K562 (cell line): ENCODE measurements around the gene ZCCHC14. TPM values are rescaled to one million over a fixed set of nuclear protein-coding genes. Genes with fewer than 3 reads are reported as not detected.

Source experiments
- AFF1 ChIP-seq, 2 experiments: fragments of 450-650 bp; IDR thresholded peaks; 2 replicates each; pipeline ENCODE4 v1.6.1; 2018; ENCODE audit warnings: mild to moderate bottlenecking in 2 of 2, low read depth in 1 of 2; ENCODE audit not compliant: partially characterized antibody in 2 of 2
- E2F5 ChIP-seq: sonication (generic); formaldehyde crosslinking; IDR thresholded peaks from 2 replicates; pipeline ENCODE4 v1.8.0; 2022; ENCODE audit warnings: mild to moderate bottlenecking, missing genetic modification reagents
- EWSR1 ChIP-seq: fragments of 450-650 bp; IDR thresholded peaks from 2 replicates; pipeline ENCODE4 v1.6.1; 2018; ENCODE audit warnings: borderline replicate concordance, mild to moderate bottlenecking, low read depth, moderate library complexity; ENCODE audit not compliant: partially characterized antibody
- HDAC1 ChIP-seq, 2 experiments: fragments of 450-650 bp; IDR thresholded peaks; 2 replicates each; pipeline ENCODE4 v1.6.1; 2016 to 2017; ENCODE audit warnings: inconsistent platforms in 1 of 2, mild to moderate bottlenecking in 1 of 2, moderate library complexity in 1 of 2
- HNRNPL ChIP-seq: fragments of 200-400 bp; formaldehyde crosslinking; IDR thresholded peaks from 2 replicates; pipeline ENCODE4 v1.6.1; 2017; ENCODE audit warnings: low read depth, mild to moderate bottlenecking, low read length
- HNRNPUL1 ChIP-seq: fragments of 200-400 bp; formaldehyde crosslinking; IDR thresholded peaks from 2 replicates; pipeline ENCODE4 v1.6.1; 2017; ENCODE audit warnings: low read length
- JUN ChIP-seq, 2 experiments: sonication (generic) in 1 of 2; formaldehyde crosslinking in 1 of 2; IDR thresholded peaks; 2 replicates each; pipeline versions ENCODE4 v1.6.1 to v1.8.0; 2012 to 2022; ENCODE audit warnings: borderline replicate concordance in 2 of 2, mild to moderate bottlenecking in 2 of 2, improper control_type of control experiment in 1 of 2, low read depth in 1 of 2, low read length in 1 of 2, missing genetic modification reagents in 1 of 2
- KDM1A ChIP-seq, 2 experiments: fragments of 450-650 bp; IDR thresholded peaks; 2 replicates each; pipeline ENCODE4 v1.6.1; 2016; ENCODE audit warnings: mild to moderate bottlenecking in 2 of 2
- KDM2B ChIP-seq: fragments of 250-450 bp; sonication (Bioruptor Pico); IDR thresholded peaks from 2 replicates; pipeline ENCODE4 v1.8.0; 2021; ENCODE audit warnings: mild to moderate bottlenecking, moderate library complexity
- NFE2 ChIP-seq: IDR thresholded peaks from 2 replicates; pipeline ENCODE4 v1.6.1; 2014; ENCODE audit warnings: antibody characterized with exemption, low read depth
- POLR2G ChIP-seq: fragments of 200-400 bp; formaldehyde crosslinking; IDR thresholded peaks from 2 replicates; pipeline ENCODE4 v1.6.1; 2017; ENCODE audit warnings: low read depth, mild to moderate bottlenecking, antibody characterized with exemption, low read length, moderate library complexity
- RBM34 ChIP-seq: fragments of 200-400 bp; formaldehyde crosslinking; IDR thresholded peaks from 2 replicates; pipeline ENCODE4 v1.6.1; 2018; ENCODE audit warnings: low read length, borderline replicate concordance; ENCODE audit not compliant: insufficient read depth
- SIN3B ChIP-seq: fragments of 450-650 bp; IDR thresholded peaks from 2 replicates; pipeline ENCODE4 v1.6.1; 2017; ENCODE audit warnings: low read depth, mild to moderate bottlenecking, moderate library complexity
- TAF1 ChIP-seq: IDR thresholded peaks from 2 replicates; pipeline ENCODE4 v1.6.1; 2011; ENCODE audit warnings: mild to moderate bottlenecking, low read length, moderate library complexity; ENCODE audit not compliant: insufficient read depth, control insufficient read depth, severe bottlenecking; ENCODE audit errors: extremely low read depth
- TFE3 ChIP-seq: fragments of 450-650 bp; formaldehyde crosslinking; IDR thresholded peaks from 2 replicates; pipeline ENCODE4 v1.4.0; 2020; ENCODE audit warnings: mild to moderate bottlenecking, mixed read lengths
- ZBTB12 ChIP-seq: fragments of 250-450 bp; sonication (Bioruptor Pico); IDR thresholded peaks from 2 replicates; pipeline ENCODE4 v1.4.0; 2020
- ZNF324 ChIP-seq: fragments of 250-450 bp; sonication (Bioruptor Pico); IDR thresholded peaks from 2 replicates; pipeline ENCODE4 v1.4.0; 2020; ENCODE audit warnings: mild to moderate bottlenecking
- ZNF764 ChIP-seq: fragments of 250-450 bp; sonication (Bioruptor Pico); IDR thresholded peaks from 2 replicates; pipeline ENCODE4 v1.4.0; 2020; ENCODE audit warnings: low read depth, mild to moderate bottlenecking, moderate library complexity
- ZZZ3 ChIP-seq: fragments of 450-650 bp; IDR thresholded peaks from 2 replicates; pipeline ENCODE4 v1.6.1; 2016; ENCODE audit warnings: antibody characterized with exemption, mild to moderate bottlenecking, moderate library complexity
- polyA plus RNA-seq, 8 experiments: library from polyadenylated mRNA; depleted of rRNA in 4 of 8; stranded (reverse) in 5 of 8; unstranded in 3 of 8; fragments of >200 nt; fragmentation: Nextera tagmentation in 2 of 8; fragmentation: Illumina TruSeq in 1 of 8; extraction: Ambion mirVana in 2 of 8; extraction: Trizol in 1 of 8; gene quantifications; 2 replicates each; pipeline versions ENCODE4 v1.2.1 to v1.2.3, GENCODE V29; 2011 to 2014; ENCODE audit warnings: inconsistent platforms in 1 of 8, missing spikeins in 1 of 8
- total RNA-seq, 7 experiments: library from RNA; depleted of rRNA in 6 of 7; stranded (reverse); fragments of >200 nt in 6 of 7; fragmentation: Illumina TruSeq in 2 of 7; extraction: Trizol in 2 of 7; gene quantifications; 2 replicates each; pipeline versions ENCODE4 v1.2.1 to v1.2.3, GENCODE V29; 2011 to 2021; ENCODE audit warnings: low replicate concordance in 1 of 7

Gene ZCCHC14
- total and polyA plus RNA-seq, 9 of the 15 experiments (the other 6 are each of a cell fraction or from before 2014, with no cell fraction given) = 1.5 to 12.4 (median 2.9) TPM

GRCh38 chr16:87383505-87384161 lies 109.2 kb downstream of the ZCCHC14 start, which contains the start of gene FBXO31 (continued):
- TF ChIP-seq TFE3 (CRISPR knock-in tag) = no peak
- no peak for TF ChIP-seq ZZZ3
- peak in 1 of 2 experiments; percentile 63 for TF ChIP-seq AFF1 (IDR thresholded peaks at IDR 0.05; ENCODE audit: low read depth in 1 of 2, partially characterized antibody in 2 of 2)
- no peak for TF ChIP-seq RBM34
- peak; percentile 50; the same call in 1 of the 2 replicates for TF ChIP-seq KDM2B (CRISPR knock-in tag)
- 0 out of 2 replicates have a peak, but pooled peaks have one; percentile 2 for TF ChIP-seq NFE2
- TF ChIP-seq E2F5 (CRISPR knock-in tag) = no peak
- no peak for TF ChIP-seq HNRNPL
- TF ChIP-seq JUN (IDR thresholded peaks at IDR 0.05; ENCODE audit: borderline replicate concordance, low read depth, low read length) = peak; percentile 48; the same call in 1 of the 2 replicates
- 0 out of 2 replicates have a peak, but pooled peaks have one; percentile 21 for TF ChIP-seq JUN (CRISPR knock-in tag; IDR thresholded peaks at IDR 0.05; ENCODE audit: borderline replicate concordance)
- peak; percentile 76 for TF ChIP-seq SIN3B
- 0 out of 2 replicates have a peak, but pooled peaks have one; percentile 42 for TF ChIP-seq ZNF764 (CRISPR knock-in tag)
- TF ChIP-seq HDAC1 (IDR thresholded peaks at IDR 0.05) = peak; percentile 15 to 35; a peak in 1 of 4 replicates
- TF ChIP-seq EWSR1 = no peak
- TF ChIP-seq POLR2G = peak; percentile 85
- peak; percentile 19 for TF ChIP-seq TAF1
- TF ChIP-seq KDM1A (IDR thresholded peaks at IDR 0.05) = no peak
- TF ChIP-seq ZBTB12 = no peak; the same call in 1 of the 2 replicates
- no peak for TF ChIP-seq ZNF324 (CRISPR knock-in tag)
- TF ChIP-seq HNRNPUL1 = no peak
